Neuron (in vitro differentiated cells): ENCODE data around the gene ITGB1.

Experiments
- H2AFZ ChIP-seq: one replicate; pipeline ENCODE4 v1.6.1; 2013; ENCODE audit warnings: low read depth, mild to moderate bottlenecking, inconsistent platforms, low read length, moderate library complexity
- H3K27me3 ChIP-seq: one replicate; pipeline ENCODE4 v1.6.1; 2013; ENCODE audit warnings: low read length; ENCODE audit not compliant: insufficient read depth
- H3K36me3 ChIP-seq: one replicate; pipeline ENCODE4 v1.6.1; 2013; ENCODE audit warnings: low read length; ENCODE audit not compliant: insufficient read depth
- H3K4me1 ChIP-seq: one replicate; pipeline ENCODE4 v1.6.1; 2013; ENCODE audit warnings: low read length; ENCODE audit not compliant: insufficient read depth
- H3K4me3 ChIP-seq: 2 replicates; pipeline ENCODE4 v1.5.1; 2013; ENCODE audit warnings: mild to moderate bottlenecking, low read length, moderate library complexity
- H3K9me3 ChIP-seq: one replicate; pipeline ENCODE4 v1.6.1; 2013; ENCODE audit warnings: low read length

The ITGB1 gene

GRCh38 chr10:32956365-32957197 is 1.4 kb downstream of the ITGB1 start:
- peaks cover 30% of the 10 kb centered on the region for H3K4me1 ChIP-seq
- no peaks in the 10 kb centered on the region for H3K9me3 ChIP-seq
- H3K27me3 ChIP-seq = no peaks in the 10 kb centered on the region
- H3K4me3 ChIP-seq = peak overlapping the region; percentile 75
- no peaks in the 10 kb centered on the region for H3K36me3 ChIP-seq
- H2AFZ ChIP-seq = no peak overlapping the region

DNA sequence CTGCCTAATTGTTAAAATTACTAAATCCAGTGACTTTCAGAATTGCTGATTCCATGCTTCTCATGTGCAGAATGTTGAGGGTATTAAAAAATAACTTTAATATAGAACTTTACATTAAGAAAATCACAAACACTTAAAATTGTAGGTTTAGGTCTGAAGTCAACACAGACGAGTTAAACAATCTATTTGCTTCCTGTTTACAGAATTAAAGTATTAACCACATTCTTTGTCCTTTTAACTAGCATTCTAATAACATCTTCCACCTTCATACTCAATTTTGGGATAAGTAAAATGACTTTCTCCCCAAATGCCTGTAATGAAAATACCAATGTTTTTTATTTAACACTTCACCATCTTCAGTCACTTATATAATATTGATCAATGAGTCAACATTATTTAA is 2.2 kb downstream of the ITGB1 start:
- no peak overlapping the region for H2AFZ ChIP-seq
- no peaks in the 10 kb centered on the region for H3K36me3 ChIP-seq
- H3K9me3 ChIP-seq = no peaks in the 10 kb centered on the region
- H3K4me1 ChIP-seq = peaks cover 30% of the 10 kb centered on the region
- H3K4me3 ChIP-seq = peak overlapping the region; percentile 75
- no peaks in the 10 kb centered on the region for H3K27me3 ChIP-seq

DNA sequence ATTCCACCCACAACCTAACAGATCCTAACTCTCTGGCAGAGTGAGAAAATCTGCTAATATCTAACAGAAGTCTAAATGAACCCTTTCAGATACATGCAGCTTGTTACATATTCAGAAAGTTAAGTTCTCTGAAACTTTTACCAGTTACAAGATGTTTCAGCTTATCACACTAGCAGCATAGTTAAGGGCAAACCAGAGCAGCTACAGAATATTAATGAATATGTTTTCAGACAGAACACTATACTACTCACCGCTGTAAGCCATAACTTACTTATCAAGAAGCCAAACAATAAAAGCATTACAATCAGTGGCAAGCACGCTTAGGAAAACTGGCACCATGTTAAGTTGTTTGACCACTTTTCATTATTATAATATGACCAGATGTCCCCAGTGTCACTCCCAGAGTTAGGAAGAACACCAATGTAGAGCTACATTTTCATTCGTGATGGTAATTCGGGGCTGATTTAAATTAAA is 2.7 kb downstream of the ITGB1 start:
- Histone ChIP-seq H3K4me1 (peaks cover 30% of the 10 kb centered on the region), H2AFZ (no peak overlapping the region), H3K9me3 (no peaks in the 10 kb centered on the region), H3K27me3 (no peaks in the 10 kb centered on the region), H3K4me3 (no peak overlapping the region), H3K36me3 (no peaks in the 10 kb centered on the region)

DNA sequence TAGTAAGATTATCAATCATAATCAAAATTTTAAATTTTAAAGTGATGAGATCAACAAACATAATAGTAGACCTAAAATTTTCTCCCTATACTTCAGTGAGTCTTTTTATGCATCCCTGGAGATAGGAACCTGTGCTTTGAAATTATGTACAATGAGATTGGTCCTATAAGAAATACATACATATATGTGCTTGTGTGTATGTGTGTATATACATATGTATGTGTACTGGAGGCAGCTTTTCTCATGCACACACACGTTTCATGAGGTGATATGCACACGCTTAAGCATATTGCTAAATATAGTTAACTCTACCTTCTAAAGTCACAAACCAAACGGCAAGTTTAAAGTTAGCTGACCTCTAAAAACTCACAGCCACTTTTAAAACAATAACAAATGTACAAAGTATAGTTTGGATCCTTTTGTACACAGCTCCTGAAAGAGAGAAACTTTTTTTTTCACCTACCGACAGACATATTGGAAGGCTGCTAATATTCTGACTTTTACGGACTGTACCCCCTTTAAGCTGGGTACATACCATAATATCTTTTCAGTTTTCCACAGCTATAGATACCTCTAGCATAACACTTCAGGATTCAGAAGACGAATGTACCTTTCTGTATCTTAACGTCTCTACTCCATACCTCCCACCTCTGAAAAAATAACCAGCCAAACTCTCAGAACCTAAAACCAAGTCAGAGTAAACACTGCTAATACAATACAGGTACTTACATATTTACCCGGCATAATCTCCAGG is 3.3 kb downstream of the ITGB1 start:
- no peaks in the 10 kb centered on the region for H3K9me3 ChIP-seq
- H2AFZ ChIP-seq = no peak overlapping the region
- H3K4me1 ChIP-seq = peaks cover 26% of the 10 kb centered on the region
- H3K4me3 ChIP-seq = no peak overlapping the region
- H3K27me3 ChIP-seq = no peaks in the 10 kb centered on the region
- no peaks in the 10 kb centered on the region for H3K36me3 ChIP-seq

DNA sequence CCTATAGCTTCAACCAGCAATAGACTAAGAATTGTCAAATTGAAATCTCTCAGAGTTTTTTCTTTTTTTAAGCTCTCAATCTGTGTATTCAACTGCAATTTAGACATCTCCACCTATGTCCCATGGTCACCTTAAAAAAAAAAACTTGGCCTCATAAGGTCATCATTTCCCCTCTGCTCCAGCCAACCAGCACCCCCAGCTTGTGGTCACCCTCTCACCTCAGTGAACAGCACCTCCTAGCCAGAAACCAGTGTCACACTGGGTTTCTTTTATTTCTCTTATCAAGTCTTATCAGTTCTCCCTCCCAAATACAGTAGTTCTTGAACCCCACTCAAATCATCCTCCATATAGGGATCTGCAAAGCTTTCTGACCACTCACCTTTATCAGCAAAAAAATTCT is 4.0 kb downstream of the ITGB1 start:
- no peak overlapping the region for H3K4me3 ChIP-seq
- no peak overlapping the region for H2AFZ ChIP-seq
- H3K36me3 ChIP-seq = no peaks in the 10 kb centered on the region
- no peaks in the 10 kb centered on the region for H3K27me3 ChIP-seq
- no peaks in the 10 kb centered on the region for H3K9me3 ChIP-seq
- H3K4me1 ChIP-seq = peaks cover 21% of the 10 kb centered on the region

GRCh38 chr10:32953277-32953927 is 4.6 kb downstream of the ITGB1 start:
- no peak overlapping the region for H2AFZ ChIP-seq
- peaks cover 21% of the 10 kb centered on the region for H3K4me1 ChIP-seq
- no peaks in the 10 kb centered on the region for H3K36me3 ChIP-seq
- H3K4me3 ChIP-seq = no peak overlapping the region
- H3K9me3 ChIP-seq = no peaks in the 10 kb centered on the region
- H3K27me3 ChIP-seq = no peaks in the 10 kb centered on the region

DNA sequence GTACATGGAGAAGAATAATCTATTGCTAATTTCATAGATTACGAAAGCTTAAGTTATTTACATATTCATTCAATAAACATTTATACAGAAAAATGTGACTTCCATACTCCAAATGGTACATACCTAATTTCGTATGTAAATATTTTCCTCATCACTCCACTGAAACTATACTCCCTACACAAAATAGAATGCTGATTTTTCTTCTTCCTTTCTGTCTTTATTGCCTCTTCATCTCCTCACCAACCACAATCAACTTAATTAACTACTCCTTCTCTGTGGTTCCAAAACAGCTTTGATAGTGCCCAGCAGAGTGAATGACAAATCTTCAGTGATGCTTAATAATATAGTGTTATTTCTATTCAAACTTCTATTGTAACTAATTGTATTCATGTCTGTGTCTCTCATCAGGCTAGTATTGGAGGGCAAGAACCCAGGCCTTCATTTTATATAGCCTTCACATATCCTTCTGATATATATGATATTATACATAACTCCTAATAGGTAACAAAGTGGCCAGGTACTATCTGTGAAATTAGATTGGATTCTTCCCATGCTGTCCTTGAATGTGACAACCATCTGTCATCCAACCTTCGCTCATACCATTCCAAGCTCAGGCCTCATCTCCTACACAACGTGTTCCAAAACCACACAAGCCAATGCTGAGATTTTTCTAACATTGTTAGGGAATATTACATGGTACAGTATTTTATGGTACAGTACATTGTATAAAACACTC is 5.3 kb downstream of the ITGB1 start:
- peaks cover 21% of the 10 kb centered on the region for H3K4me1 ChIP-seq
- H3K27me3 ChIP-seq = no peaks in the 10 kb centered on the region
- H3K36me3 ChIP-seq = no peaks in the 10 kb centered on the region
- no peak overlapping the region for H3K4me3 ChIP-seq
- H2AFZ ChIP-seq = no peak overlapping the region
- H3K9me3 ChIP-seq = no peaks in the 10 kb centered on the region

- Histone ChIP-seq H3K4me3 (no peak overlapping the region), H3K36me3 (no peaks in the 10 kb centered on the region), H3K9me3 (no peaks in the 10 kb centered on the region), H2AFZ (no peak overlapping the region), H3K27me3 (no peaks in the 10 kb centered on the region), H3K4me1 (peaks cover 21% of the 10 kb centered on the region)
Measured at GRCh38 chr10:32952094-32952493, 5.9 kb downstream of the ITGB1 start.

- H3K9me3 ChIP-seq = no peaks in the 10 kb centered on the region
- H3K4me1 ChIP-seq = peaks cover 15% of the 10 kb centered on the region
- no peak overlapping the region for H2AFZ ChIP-seq
- H3K36me3 ChIP-seq = no peaks in the 10 kb centered on the region
- no peak overlapping the region for H3K4me3 ChIP-seq
- H3K27me3 ChIP-seq = no peaks in the 10 kb centered on the region
Measured at GRCh38 chr10:32951111-32951510, 6.9 kb downstream of the ITGB1 start.

- Histone ChIP-seq H3K4me1 (peaks cover 10% of the 10 kb centered on the region), H2AFZ (no peak overlapping the region), H3K4me3 (no peak overlapping the region), H3K36me3 (no peaks in the 10 kb centered on the region), H3K27me3 (no peaks in the 10 kb centered on the region), H3K9me3 (no peaks in the 10 kb centered on the region)
Measured at GRCh38 chr10:32950591-32951108, 7.4 kb downstream of the ITGB1 start.

- Histone ChIP-seq H3K9me3 (no peaks in the 10 kb centered on the region), H3K4me3 (no peak overlapping the region), H3K36me3 (no peaks in the 10 kb centered on the region), H3K4me1 (peaks cover 1% of the 10 kb centered on the region), H2AFZ (no peak overlapping the region), H3K27me3 (no peaks in the 10 kb centered on the region)
Measured at GRCh38 chr10:32949221-32949678, 8.8 kb downstream of the ITGB1 start.

- no peak overlapping the region for H3K4me3 ChIP-seq
- peaks cover 1% of the 10 kb centered on the region for H3K4me1 ChIP-seq
- no peaks in the 10 kb centered on the region for H3K9me3 ChIP-seq
- H3K36me3 ChIP-seq = no peaks in the 10 kb centered on the region
- H3K27me3 ChIP-seq = no peaks in the 10 kb centered on the region
- H2AFZ ChIP-seq = no peak overlapping the region
Measured at GRCh38 chr10:32948451-32948850, 9.6 kb downstream of the ITGB1 start.
